NCI-H2227 treated with DMSO at 0.1 percent for 48 hours (cell line): ENCODE measurements around the gene KCTD2.

ENCODE experiments used
- DNase-seq: peaks from one replicate; lab custom pipeline; 2025; lab: John Stamatoyannopoulos, UW

The KCTD2 gene

DNA sequence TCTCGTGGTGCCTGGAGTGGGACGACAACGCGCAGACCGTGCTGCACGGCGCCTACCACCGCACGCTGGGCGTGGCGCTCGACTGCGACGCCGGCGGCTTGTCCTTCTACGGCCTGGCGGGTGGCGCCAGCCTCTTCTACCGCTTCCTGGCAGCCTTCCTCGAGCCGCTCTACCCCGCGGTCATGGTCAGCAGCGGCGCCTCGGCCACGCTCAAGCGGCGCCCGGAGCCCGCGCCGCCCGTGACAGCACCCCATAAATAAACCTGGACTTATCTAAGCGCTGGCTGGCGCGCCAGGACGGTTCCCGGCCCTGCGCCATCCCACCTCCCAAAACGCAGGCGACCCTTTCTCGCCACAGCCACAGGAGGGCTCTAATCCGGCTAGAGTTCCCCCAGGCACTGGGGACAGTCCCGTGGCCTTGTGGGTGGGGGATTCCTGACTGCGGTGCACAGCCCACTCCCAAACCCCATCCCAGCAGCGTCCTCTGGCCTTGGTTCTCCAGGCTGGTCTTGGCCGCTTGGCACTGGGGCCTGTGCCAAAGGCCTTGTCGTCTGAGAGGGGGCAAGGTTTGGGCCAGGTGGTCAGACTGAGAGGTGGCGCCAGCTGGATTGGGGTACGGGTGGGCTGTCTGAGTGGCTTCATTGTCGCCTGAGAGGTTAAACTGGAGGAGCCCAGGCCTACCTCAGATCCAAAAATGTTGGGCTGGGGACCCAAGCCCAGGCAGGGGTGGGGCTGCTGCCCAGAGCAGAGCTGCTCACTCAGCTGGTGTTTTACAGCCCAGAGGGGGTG, 30.7 kb downstream of the KCTD2 start:
- no peak for DNase-seq

DNA sequence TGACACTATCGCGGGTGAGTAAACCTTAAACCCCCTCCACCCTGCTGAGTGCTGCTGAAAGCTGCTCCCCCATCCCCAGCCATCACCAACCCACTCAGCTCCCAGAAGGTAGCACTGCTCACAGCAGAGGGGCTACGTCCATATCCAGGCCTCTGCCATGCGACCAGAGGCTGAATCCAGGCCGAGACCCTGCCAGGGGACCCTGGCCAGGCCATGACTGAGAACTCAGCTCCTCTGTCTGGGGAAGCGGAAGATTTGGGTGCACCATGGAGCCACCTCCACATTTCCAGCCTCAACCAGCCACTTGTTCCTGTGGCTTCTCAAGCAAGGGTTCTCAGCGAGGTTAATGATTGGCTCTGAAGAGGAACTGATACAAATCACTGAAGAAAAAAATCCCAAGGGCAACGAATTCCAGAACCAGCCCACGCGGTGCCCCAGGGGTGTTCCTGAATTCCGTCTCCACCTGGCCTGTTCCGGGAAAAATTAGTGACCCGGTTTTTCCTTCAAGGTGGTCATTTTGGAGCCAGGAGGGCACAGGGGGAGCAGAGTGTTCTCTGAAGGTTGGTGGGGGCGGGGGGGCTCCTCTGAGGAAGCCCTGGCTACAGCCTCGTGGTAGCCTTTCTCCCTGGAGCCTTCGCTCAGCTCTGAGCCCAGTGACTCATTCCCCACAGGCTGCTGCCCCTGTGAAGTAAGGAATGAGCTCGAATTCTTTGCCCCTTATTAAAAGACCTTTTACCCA, 31.4 kb downstream of the KCTD2 start:
- no peak for DNase-seq

DNA sequence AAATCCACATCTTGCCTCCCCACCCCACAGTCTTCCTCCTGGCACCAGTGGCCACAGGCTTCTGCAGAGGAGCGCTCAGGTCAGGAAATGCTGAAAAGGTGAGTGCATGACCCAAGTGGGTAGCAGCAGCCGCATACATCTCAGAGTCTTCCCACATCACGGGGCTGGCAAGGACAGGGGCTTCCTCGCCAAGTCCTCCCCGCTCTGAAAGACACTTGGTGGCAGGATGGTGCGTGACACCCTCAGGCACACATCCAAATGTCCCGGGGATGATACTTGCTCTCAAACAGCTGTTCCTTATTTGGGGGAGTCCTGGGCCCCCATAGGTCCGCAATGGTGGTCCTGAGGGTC, 32.0 kb downstream of the KCTD2 start:
- DNase-seq = no peak

DNA sequence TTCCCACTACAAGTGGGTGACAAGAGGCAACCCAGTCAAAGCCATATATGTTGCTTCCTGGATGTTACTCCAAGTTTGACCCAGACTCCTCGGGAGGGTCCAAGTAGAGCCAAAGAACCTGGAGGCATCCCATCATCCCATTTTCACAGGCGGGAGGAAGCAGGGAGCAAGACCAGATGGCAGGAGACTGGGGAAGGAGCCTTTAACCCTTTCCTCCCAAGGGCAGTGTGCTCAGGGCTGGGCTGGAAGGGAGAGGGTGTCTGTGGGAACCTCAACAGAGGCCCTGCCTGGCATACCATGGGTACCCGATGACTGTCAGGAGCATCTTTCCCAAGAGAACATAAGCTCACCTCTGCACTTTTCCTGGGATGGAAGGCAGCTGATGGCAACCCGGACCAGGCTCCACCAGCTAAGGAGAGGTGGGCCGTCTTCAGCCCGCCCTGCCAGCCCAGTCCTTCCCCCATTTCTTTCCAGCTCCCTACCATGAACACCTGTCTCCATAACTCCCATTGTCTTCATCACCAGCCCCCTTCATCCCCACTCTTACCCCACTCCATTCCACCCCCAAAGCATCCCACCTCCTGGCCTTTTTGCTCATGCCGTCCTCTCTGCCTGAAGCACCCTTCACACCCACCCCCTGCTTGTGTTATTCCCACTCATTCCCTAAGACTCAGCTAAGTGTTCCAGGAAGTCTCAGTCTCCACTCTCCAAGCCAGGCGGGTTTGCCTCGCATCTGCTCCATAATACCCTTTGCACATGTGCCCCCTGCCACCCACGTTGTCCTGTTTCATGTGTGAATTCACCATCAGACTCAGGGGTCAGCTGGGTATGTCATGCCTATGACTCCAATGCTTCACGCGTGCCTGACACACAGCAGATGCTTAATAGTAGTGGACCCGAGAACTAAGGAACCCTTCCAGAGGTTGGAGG, 34.9 kb downstream of the KCTD2 start:
- DNase-seq = no peak

DNA sequence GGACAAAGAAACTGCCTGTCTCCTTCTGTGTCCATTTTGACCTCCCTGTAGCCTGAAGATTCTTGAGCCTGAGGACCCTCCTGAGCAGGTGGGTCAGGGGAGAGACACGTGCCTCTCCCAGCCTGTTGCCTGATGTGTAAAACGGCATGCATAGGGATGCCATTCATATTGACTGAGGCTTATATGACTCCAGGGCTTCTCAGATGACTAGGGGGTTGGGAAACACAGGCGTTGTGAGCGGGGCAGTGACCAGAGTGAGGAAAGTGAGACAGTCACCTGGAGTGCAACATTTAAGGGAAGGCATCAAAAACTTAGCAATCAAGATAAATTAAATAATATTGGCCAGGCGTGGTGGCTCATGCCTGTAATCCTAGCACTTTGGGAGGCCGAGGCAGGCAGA, 35.7 kb downstream of the KCTD2 start:
- no peak for DNase-seq

DNA sequence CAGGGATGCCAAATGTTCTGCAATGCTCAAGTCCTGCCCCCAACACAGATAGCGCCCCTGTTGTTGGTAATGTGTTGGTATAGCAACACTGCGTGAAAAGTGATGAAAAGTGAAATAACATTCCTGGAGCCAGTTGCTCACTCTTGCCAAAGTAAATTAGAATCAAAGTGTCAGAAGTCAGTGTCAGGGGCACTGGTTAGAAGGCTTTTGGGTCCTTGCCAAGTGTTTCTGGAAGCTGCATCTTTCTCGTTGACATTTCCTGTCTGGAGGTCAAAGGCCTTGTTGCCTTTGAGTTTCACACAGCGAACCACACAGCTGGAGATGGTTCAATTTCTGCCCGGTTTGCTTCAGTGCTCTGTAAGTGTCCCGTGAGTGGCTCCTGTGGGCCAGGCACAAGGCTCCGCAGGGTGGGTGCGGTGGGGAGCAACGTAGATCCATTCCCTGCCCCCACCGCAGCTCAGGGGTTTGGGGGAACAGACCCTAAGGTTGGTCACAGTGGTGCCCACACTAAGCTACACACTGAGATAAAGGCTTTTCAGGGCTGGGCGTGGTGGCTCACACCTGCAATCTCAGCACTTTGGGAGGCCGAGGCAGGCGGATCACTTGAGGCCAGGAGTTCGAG, 37.1 kb downstream of the KCTD2 start:
- DNase-seq = no peak

DNA sequence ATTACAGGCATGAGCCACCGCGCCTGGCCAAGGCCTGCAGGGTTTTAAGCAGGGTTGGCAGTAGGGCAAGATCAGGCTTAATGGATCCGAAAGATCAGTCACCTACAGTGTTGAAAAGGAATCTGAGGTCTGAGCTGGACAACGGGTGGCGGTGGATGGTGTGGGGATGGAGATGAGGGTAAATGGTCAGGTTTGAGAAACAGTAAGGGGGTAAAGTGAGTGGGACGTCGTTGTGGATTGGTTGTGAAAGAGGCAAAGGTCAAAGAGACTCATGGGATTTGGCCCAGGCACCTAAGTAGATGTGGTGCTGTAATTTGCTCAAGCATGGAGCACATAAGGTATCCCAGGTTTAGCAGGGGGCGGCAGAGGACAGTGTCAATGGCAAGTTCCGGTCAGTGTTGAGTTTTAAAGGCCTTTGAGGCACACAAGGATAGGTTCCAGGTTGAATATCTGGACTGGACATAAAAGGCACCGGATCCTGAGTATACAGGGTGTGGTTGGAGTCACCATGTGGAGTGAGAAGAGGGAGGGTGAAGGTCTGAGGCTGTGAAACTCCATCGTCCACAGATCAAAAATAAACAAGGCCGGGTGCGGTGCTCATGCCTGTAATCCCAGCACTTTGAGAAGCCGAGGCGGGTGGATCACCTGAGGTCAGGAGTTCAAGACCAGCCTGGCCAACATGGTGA, 39.6 kb downstream of the KCTD2 start:
- DNase-seq = no peak

DNA sequence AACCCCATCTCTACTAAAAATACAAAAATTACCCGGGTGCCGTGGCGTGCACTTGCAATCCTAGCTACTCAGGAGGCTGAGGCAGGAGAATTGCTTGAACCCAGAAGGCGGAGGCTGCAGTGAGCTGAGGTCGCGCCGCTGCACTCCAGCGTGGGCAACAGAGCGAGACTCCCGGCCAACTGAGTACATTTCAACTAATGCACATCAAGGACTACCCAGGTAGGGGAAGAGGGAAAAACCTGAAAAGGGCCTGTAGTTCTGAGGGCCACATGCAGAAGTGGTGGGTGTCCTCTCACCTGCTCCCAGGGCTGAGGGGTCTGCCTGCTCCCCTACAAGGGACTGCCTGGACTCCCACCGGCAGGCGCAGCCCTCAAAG, 40.1 kb downstream of the KCTD2 start:
- DNase-seq = no peak

DNA sequence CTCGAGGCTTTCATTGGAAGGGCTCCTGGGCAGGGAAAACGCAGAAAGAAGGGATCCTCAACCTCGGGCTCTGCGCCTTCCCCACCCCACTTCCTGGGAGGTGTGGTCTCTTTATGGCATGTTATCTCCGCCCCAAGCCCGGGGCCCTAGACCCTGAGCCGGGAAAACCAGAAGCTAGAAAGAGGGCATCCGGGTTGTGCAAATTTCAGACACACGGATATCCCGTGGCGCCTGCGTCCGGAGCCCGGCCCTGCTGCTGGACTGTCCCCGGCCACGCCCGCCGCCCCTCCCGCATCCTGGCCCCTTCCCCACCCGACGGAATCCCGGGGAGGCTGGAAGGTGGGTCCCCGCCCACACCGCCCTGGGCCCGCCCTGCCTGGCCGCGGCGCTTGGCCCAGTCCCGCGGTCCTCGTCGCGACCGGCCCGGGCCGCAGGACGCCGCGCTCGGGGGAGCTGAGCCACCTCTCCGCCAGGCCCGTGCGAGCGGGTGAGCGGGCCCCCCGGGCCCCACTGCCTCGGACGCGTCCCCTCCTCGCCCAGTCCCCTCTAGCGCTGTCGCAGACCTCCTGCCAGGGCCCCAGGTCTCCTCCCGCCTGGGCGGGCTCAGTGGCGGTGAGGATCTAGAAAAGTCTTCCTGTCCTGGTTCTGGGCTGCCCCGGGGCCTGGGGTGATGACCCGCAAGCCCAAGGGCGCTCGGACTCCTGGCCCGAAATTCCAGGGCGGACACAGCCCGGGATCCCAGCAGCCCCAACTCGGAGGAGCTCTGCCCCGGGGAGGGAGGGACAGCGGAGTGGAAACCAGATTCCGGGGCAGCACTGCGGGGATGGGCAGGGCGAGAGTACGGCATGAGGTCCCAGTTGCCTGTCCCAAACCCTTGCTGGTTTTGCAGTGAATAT, 40.8 kb downstream of the KCTD2 start, which contains the start of gene SLC16A5:
Gene SLC16A5, plus strand, starts transcription at position 397 of the 896 bp plus-strand sequence. CDS start 5,683 bp downstream, outside the sequence.
- DNase-seq = no peak

DNA sequence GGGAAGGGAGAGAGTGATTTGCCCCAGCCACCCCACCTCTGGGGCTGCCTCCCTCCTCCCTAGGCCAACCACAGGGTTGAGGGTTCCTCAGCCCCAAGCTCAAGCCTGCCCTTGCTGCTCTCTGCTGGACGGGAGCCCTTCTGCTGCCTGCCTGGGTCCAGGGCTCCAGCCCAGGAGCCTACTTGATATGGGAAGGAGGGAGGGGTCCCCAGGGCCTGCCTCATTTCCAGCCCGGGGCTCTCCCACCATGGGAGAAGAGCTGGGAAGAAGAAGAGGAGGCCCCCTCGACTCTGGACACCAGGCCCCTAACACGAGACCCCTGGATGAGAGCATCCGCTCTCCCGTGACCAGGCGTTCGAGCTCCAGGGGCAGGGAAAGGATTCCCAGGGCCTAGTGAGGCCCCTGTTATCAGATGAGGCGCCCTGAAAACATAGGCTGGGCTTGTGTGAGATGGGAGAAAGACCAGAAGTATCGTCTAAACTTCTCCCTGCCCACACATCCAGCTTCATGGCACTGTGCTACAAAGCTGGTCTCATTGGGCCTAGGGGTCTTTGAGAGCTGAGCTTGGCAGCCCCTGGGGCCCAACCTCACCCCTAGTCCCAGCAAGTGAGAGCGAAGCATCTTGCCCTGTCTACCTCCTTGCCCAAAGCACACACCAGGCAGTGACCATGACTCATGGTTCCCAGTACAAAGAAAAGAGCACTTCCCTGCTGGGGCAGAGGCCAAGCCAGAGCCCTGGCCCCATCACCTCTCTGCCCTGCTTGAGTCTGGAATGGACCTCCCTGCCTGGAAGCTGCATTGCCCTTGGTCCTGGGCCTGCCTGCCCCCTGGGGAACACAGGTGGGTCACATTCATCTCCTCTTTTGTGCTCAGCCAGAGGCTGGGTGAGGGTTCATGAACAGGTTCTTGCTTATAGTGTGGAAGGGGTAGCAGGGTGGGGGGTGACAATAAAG, 41.7 kb downstream of the KCTD2 start:
- no peak for DNase-seq

DNA sequence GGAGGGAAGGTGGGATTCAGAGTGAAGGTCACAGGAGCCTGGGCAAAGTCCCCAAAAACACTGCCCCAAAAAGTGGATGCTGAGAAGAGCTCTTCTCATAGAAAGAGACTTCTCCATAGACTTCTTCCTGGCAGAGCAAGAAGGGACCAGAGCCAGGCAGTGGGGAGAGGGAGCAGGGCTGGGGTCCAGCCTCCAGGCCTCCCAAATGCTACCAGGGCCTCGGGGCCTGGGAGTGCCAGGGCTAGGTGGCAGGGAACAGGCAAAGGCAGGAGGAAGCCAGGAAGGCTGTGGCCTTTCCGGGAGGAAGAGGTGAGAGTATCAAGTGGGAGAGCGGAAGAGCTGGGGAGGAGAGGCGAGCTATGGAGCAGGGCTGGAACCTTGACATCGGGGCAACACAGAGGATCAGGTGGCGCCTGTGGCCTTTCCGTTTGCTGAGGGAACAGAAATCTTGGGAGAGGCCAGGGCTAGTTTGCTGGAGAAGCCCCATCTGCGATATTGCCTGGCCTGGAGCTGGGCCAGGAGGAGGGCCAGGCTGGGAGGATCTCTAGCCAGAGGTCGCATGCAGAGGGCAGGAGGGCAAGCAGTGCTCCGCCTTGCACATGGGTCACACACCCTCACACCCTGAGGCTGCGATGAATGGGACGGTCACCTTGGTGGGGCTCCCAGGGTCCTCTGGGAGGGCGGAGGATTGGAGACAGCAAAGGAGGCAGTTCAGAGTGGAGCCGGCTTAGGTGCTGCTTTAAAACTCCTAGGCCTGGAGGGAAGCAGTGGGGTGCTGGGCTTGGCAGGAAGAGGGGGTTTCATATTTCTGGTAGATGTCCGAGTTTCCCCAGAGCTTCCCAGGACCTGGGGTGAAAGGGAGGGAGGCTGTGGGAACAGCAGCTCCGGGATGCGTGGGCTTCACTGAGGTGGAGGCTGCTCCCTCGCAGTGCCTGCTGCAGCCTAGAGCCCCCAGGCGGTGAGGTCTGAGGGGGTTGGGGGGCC, 44.1 kb downstream of the KCTD2 start:
- DNase-seq = no peak

DNA sequence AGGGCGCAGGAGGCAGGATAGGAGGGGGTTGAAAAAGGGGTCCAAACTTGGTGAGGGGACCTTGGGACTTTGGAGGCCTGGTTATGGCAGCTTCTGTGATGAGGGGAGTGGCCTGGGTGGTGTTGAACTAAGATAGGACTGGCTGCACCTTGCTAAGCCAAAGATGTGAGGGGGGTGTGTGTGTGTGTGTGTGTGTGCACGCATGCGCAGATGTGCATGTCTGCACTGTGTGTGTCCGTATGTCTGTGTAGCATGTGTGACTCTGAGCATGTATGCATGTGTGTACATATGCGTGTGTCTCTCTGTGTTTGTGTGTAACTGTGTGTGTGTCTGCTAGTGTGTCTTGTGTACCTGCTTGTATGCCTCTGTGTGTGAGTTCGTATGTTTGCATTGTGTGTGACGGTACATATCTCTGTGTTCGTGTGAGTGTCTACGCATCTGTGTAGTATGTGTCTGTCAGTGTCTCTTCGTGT, 44.9 kb downstream of the KCTD2 start:
- DNase-seq = no peak

DNA sequence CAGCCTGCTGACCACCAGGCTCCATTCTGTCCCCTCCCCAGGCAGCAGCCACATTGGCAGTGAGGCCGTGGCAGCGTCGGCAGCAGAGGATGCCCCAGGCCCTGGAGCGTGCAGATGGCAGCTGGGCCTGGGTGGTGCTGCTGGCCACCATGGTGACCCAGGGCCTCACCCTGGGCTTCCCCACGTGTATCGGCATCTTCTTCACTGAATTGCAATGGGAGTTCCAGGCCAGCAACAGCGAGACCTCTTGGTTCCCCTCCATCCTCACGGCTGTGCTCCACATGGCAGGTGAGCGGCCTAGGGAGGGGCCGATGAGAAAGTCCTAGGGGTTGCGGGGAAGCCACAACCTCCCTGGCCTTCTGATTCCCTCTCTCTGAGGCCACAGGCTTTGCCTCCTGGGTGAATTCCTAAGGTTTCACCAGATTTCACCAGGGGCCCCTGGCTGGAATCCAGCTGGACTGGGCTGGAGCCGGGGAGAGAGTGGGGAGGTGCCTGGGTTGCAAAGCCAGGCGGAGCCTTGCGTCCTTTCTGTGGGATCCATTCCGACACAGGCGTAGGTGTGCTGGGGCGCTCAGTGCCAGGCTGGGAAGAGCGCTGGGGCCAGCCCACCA, 46.6 kb downstream of the KCTD2 start:
- DNase-seq = no peak

DNA sequence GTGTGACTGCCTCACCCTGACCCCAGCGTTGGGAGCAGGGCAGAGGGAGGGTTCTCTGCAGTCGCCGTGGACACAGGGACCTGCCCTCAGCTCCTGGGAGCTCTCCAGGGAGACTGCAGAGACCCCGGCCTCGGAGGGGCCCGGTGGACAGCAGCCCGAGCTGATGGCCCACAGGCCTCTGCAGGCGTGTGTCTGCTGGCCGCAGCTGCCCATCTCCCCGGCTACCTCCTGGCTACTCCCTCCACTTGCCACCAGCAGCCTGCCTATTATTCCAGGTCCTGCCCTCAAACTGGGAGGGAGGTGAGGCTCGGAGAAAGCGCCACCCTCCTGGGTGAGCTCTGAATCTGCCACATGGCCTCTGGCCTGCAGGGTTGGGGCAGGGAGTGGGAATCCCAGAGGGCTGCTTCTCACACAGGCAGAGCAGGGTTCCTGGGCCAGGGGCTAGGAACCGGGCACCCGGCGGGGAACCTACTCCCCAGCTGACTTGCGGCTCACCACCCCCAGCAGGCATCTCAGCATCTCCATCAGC, 47.9 kb downstream of the KCTD2 start:
- no peak for DNase-seq

DNA sequence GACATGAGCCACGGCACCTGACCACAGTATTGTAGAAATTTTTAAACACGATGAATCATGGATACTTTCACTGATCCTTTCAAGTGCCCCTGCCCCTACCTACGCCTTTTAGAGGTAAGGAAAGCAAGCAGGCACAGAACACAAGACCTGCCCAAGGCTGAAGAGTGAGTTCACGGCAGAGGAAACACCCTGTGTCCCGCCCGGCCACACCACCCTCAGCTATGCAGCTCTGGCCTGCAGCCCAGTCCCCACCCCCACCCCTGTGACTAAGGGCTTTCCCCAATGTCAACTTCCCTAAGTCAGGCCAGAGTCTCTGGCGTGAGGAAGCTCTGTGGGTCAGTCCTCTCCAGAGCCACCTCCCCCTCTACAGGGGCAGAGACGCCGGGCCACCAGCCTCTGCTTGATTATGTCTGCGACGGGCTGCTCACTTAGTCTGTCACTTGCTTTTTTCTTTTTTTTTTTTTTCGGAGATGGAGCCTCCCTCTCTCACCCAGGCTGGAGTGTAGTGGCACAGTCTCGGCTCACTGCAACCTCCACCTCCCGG, 49.1 kb downstream of the KCTD2 start:
- DNase-seq = no peak

DNA sequence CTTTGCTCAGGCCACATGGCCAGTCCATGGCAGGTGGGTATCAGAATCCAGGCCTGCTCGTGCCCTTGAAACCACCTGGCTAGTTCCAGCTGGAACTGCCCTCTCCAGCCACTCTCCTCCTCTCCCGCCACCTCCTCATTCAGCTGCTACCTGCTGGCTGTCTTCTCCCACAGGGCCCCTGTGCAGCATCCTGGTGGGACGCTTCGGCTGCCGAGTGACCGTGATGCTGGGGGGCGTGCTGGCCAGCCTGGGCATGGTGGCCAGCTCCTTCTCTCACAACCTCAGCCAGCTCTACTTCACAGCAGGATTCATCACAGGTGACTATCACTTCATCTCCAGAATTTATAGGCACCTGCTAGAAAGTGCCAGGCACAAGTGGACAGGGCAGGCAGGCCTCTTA, 50.8 kb downstream of the KCTD2 start:
- no peak for DNase-seq

DNA sequence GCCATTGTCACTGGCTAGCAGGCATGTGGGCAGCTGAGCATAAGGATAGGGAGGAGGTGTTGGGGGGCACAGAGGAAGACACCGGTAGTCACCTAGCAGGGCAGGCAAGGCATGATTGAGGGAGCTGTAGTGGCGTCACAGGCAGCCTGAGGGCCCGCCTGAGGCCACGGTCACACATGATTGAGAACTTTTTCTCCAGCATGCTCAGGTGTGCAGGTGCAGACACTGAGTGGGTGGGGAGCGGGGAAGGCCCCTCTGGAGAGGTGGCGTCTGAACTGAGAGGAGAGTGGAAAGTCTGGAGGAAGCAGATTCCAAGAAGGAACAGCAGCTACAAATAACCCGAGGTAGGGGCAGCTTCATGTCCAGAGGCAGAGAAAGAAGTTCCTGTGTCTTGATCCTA, 51.8 kb downstream of the KCTD2 start:
- no peak for DNase-seq
